SHP77 (cell line): ENCODE measurements around the gene ZFYVE28.

Experiments used
- DNase-seq, 2 experiments: peaks; one replicate each; lab custom pipeline; 2025; lab: John Stamatoyannopoulos, UW

The ZFYVE28 gene

DNA sequence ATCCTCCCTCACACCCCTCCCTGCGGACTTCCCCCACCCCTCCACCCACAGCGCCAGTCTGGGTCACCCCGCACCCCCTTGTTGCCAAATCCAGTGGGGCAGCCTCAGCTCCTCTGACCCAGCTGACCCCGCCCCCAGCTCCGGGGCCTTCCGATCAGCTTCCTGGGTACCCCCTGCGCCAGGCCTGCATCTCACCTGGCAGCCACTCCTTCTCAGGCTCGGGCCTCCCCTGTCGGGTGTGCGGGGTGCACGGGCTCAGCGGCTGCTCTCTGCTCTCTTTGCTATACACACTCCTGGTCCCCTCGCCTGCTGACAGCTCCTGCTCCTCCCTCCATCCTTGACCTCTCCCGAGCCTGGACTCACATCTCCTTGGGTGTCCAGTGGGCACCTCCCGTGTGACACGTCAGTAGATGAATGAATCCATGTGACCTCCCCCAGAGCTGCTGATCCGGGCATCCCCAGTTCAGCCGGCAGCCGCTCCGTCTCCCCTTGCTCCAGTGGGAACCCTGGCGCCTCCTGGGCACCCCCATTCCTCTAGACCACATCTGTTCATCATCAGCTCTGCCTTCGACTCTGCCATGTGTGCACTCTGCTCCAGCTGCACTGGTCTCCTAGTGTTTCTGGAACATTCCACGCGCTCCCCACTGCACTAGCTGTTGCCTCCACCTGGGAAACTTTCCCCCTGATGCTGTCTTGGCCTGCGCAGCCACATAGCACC lies 10.2 kb upstream of the ZFYVE28 start:
- DNase-seq, result no peak

DNA sequence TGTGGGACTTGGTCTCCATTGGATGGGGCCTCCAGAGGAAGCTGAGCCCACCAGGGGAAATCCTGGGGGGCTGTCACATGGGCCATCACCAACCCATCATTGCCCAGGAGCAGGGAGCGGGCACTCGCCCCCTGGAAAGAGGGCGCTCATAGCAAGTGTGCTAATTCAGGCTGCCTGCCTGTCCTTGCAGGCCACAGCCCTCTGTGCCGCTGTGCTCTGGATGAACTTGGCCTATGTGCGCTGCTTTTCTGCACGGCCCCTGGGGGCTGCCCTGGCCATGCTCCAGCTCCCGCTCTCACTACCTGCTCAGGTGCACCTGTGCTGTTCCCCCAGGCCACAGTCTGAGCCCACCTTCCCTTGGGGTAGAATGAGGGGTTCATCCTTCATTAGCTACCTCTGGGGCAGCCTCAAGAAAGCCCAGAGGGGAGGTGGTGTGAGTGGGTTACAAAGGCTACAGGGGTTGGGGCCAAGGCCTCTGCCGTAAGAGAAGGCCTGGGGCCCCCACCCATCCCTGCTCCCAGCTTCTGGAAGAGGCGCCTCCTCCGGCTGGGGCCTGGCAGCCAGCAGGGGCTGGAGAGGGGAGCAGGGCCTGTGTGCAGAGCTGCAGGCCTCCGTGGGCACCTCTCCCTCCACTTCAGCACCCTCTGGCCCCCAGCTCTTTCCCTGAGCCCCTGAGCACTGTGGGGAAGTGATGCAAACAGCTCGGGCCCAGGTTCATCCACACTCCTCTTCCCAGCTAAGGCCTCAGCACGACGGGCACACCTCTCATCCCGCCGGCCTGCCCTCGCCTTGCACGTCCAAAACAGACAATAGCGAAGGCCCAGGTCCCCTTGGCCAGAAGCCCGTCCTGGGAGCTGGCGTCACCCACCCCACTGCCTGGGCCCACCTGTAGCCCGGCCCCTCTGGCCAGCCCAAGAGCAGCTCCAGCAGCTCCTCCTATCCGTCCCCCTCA lies 9.2 kb upstream of the ZFYVE28 start:
- DNase-seq, result no peak

DNA sequence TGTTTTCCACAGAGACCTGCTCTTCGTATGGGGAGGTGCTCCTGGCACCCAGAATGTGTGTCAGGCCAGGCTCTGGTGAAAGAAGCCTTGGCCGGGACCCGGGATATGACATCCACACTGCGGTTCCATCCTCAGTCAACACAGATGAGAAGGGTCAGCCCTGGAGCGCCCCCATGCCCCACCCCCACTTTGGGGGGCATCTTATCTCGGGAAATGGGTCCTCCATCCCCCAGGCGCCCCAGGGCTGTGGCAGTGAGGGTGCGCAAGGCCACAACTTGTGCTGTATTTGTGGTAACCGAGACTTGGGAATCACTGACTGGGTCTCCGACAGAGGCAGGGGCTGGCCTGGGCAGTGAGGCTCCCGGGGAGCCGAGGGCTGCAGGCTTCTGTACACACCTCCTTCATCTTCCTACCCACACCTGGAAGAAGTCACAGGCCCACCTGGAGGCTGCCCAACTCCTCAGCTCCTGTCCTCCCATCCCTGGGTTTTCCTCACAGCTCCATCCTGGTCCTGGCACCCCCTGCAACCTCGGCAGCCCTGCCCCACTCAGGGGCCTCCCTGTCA lies 8.3 kb upstream of the ZFYVE28 start:
- DNase-seq, result no peak

DNA sequence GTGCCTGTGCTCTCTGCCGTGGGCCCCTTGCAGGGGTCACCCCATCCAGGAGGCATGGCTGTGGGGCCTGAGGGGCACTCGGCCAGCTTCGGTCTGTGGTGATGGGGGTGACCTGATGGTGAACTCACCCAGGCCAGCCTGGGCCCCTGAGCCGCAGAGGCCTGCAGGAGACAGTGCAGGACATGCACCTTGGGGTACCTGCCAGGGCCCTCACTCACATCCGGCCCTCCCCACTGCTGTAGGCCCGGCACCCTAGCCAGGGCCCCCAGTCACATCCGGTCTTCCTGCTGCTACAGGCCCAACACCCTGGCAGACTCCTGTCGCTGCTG lies 7.6 kb upstream of the ZFYVE28 start:
- no peak for DNase-seq

DNA sequence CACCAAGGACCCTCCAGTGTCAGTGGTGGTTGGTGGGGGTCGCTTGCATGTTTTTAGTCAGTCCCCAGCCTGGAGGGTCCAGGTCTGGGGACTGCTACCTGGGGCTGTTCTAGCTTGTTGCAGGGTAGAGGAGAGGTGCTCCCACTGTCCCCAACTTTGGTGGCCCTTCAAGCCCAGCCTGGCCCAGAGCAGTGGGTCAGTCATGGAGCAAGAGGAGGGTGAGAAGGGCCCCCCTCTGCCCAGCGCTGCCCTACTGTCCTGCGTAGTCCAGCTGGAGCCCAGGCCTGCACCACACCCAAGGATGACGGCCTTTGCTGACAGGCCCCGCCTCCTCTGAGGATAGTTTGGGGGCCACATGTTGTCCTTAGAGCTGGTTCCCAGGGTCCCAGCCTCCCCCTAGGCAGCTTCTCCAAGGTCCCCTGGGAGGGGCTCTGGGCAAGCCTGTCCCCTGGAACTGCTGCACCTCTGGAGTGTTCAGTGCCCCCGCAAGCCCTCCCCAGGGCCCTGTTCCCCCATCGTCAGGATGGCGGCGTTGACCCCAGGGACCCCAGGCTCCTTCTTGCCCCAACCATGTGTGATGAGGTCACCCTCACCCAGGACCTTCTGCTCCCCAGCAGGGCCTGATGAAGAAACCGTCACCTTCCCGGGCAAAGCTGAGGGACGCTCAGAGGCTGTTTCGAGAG lies 7.1 kb upstream of the ZFYVE28 start:
- DNase-seq, result no peak

DNA sequence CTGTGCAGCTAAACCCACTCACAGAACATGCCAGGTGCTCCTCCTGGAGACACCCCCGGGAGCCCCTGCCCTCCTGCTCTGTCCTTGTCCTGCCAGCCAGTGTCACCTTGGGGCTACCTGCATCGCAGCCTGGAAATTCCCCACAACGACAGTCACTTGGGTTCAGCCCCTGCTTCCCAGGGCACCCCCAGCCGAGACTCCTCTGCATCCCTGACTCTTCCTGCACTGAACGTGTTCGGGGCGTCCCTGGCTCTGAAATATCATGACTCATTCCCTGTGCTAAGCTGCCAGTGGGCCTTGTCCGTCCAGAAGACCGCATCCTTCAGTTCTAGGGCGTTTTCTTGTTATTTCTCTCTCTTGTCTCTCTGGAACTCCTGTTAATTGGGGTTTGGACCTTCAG lies 6.1 kb upstream of the ZFYVE28 start:
- DNase-seq, result no peak

DNA sequence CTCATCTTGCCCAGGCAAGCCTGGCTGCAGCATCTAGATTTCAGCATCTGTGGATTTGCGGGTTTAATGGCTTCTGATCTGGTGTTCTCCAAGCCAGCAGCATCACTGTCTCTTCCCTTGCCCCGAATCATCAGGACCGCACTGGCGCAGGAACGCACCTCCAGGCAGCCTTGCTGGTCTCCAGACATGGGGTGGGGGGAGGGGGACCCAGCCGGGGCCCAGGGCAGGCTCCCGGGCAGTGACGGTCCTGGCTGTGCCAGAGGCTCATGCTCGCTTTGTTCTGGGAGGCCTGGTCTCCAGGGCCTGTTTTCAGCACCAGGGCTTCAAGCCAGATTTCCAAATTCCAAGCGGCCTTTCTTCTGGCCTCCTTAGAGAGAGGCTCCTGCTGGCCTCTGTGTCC lies 5.2 kb upstream of the ZFYVE28 start:
- DNase-seq, result no peak

DNA sequence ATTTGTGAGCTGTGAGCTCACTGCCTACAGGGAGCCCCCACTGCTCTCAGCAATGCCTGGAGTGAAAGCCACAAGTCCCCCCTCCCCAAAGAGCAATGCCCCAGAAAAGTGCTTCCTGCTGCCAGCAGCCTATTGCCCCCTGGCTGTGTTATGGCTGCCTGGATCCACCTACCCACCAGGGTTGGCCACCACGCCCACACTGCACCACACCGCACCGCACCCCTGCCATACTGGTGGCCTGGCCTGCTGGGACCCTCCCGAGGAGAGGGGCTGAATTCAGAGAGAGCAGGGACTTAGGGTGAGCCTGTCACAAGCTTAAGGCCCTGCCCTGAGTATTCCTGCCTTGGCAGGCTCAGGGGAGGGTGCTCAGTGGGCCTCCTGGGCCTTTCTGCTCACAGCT lies 4.6 kb upstream of the ZFYVE28 start:
- DNase-seq, result no peak

DNA sequence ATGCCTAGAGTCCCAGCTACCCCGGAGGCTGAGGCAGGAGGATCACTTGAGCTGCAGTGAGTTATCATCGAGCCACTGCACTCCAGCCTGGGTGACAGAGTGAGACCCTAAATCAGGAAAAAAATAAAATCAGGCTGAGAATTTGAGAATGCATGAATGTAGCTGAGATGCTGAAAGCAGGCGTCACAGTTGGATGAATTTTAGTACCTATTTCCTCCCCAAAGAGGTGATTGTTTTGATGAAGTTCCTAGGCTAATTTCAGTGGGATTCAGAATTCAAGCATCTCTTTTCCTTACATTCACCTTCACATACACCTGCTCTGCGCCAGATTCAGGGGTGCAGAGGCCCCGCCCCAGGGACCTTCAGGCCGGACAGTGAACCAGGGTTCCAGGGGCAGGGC lies 3.5 kb upstream of the ZFYVE28 start:
- DNase-seq, result no peak

DNA sequence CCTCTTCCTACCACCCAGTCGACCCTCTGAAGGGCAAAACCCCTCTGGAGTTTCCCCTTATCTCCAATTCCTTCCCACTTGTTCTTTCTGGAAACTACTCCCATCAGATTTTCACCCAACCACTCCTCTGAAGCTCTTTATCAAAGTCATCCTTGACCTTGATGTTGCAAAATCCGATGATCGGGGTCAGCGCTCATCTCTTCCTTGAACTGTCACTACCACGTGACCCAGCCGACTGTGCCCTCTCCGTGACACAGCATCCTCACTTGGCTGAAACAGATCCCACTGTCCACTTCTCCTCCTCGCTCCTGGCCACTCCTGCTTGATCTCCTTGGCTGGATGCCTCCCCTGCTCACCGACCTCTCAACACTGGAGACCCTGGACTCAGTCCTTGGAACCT lies 1.4 kb upstream of the ZFYVE28 start:
- no peak for DNase-seq

DNA sequence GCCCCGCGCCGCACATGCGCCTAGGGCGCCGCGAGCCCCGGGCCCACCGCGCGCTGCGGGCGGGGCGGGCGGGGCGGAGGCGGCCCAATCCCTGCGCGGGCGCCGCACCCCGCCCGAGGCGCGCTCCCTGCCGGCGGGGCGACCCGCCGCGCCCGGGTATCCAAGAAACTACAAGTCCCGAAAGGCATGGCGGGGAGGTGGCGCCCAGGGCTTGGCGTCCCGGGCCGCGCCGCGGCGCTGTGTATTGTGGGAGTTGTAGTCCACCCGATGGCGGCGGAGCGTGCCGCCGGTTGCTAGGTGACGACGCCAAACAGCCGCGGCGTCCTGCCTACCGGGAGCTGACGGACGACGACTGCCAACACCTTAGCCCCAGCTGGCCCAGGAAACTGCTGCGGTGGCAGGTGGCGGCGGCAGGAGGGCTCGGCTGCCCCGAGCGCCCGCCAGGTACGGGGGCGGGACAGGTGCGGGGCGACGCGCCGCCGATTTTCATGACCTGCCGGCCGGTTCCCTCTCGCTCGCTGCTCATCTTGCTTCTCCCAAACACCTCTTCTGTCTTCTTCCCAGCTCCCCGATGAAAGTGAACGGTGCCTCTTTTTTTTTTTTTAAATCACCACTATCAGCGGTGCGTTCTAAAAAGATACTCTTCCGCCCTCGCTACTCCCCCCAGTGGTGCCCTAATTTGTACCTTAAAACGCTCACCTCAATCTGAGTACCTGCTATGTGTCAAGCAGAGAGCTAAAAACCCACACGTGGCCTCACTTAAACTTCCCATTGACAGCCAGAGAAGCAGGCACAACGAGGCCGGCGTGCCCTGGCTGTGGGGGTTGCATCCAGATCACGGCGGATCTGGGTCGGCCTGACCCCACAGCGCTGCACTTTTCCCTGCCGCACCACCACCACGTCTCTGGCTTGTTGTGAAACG lies 466 bp upstream of the ZFYVE28 start, which contains the start of gene CFAP99:
Gene CFAP99, plus strand, starts transcription at position 306 of the 922 bp plus-strand sequence.
- DNase-seq, result peak; percentile 77 to 79

DNA sequence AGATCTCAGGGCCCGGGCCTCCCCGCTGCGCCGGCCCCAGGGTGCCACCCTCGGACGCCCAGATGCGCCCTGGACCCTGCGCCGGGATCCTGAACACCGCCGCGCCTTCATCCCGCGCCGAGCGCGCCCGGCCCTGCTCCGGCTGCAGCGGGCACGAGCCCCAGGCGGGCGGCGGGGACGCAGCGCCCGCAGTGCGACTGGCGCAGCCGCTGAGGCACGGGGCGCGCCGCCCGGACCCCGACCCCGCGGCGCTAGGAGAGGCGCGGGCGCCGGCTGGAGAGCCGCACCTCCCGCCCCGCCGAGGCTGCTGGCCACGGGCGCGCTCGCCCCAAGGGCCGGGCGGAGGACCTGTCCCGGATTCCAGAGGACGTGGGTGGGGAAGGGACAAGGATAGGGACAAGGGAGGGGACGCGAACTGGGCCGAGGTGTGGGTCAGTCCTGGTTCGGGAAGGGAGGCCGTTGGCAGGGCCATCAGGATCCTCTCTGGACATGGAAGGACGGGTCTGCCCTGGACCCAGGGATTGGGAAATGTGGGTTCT lies 1.1 kb downstream of the ZFYVE28 start:
- no peak for DNase-seq

DNA sequence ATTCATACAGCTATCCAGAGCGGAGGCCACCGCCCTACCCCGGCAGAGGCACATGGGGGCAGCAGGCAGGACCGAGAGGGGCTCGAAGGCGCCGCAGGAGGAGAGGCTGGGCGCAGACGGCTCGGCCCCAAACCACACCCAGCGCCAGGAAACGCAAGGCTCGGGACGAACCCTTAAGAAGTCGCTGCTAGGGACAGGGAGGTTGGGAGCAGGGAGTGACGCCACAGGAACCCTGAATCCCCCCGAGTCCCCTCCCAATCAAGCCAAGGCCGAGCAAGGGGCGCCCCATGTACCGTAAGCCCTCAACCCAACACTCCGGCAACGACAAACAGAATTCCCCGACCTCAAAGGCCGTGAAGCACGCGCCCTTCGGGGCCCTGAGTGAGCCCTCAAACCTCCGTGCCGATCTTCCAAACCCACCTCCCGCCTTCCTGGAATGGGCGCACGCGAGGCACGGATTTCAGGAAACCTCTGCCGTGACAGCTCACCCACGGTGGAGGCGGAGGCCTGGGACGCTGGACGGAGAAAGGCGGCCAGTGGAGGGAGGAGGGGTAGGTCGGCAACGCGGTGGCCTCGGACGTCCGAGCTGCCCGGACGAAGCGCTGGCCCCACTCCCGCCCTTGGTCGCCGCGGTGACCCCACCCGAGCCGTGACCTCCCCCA lies 1.8 kb downstream of the ZFYVE28 start:
- DNase-seq, result no peak

DNA sequence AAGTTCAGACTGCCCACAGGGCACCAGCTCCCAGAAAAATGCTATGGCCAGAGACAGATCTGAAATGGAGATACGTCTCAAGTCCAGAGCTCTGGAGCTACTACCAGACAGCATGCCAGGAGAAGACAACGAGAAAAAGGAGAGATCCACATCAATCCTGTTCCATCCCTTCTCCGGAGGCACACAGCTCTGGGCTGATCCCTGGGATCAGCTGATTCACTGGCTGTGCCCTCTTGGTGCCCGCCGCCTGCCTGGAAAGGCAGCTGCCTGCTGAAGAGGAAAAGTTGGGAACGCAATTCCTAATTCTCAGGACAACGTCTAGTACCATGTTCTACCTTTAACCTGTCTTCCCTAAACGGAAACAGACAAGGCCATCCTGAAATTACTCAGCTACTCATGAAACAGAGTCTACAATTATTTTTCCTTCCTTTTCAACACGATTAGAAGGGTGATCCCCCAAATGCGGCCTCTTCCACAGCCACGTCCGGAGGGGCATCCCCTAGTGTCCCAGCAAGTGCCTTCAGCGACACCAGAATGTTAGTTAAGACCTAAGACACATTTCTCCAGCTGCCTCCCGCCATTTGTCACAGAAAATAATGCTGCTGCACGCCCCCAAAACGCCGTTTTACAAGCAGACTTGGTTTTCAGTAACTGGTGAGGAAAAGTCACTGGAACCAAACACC lies 2.4 kb downstream of the ZFYVE28 start:
- DNase-seq, result no peak

DNA sequence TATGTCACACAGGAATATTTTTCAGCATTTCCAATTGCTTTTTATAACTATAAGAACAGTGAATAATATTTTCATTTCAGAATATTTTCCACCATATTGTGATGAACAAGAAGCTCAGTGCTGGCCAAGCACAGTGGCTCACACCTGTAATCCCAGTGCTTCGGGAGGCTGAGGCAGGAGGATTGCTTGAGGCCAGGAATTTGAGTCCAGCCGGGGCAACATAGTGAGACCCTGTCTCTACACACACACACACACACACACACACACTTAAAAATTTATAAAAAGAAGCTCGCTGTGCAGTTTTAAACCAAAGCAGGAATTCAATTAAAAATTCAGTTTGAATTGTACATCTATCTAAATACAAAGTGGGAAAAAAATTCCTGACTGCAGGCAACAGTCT lies 3.2 kb downstream of the ZFYVE28 start:
- DNase-seq, result no peak

DNA sequence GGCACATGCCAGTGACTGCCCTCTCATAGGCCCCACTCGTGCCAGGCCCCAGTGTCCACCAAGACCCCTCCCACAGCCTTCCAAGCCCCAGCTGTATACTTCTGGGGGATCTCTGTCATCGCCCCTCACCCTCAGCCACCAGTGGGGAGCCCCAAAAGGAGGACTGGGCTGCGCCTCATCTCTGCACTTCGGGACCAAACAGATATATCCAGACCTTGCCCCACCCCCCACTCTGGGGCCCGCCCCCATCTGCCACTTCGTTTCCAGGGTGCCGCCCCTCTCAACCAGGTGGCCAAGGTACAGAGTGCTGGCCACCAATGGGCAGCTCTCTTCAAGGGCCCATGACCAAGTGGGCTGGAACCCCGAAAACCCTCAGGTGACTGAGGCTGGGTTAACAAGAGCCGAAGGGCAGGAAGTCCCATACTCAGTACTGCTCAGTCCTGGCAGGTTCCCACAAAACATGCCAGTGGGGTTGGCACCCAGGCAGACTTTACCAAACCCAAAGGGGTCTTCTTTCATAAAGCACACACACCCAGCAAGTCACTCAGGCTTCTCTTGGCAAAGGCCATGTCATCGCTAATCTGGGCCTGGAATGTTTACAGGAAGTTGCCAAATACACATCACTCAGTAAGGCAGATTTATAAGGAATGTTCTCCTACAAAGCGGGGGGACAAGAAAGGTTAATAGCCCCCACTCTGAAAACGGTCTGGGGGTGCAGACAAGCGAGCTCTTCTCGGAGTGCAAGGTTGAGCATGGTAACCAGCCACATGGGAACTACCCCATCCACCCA lies 4.4 kb downstream of the ZFYVE28 start:
- no peak for DNase-seq

DNA sequence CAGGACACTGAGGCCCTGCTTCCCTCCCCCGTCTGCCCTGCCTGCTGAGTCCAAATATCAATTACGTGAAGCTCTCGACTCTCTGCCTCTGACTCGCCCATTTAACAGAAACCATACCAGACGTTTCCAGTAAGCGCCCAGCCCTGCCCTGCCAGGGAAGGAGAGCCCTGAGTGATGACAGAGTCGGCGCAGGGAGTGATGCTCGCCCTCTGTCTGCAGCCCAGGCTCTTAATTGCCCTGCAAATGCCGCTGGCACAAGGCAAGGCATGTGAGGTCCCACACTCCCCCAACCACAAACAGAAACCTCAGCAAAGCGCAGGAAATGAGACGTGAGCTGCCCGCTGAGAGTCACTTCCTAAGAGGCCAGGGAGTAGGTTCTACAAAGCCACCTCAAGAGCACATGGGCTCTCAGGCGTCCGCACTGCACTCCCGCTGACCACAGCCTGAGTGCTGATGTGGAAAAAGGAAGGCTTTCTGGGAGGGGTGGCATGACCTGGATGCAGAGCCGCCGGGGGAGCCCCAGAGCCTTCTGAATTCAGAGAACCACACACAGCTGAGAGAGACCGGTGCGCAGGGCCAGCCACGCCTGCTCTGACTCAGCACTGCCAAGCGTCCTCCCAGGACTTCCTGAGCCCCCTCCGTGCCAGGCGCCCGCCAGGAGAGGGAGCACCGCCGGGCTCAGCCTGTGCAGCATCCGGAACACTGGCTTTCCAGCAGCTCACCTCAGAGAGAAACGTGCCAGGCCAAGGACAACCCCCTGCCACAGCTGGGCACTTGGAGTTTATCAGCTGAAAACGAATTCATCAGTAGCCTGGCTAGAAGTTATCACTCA lies 5.3 kb downstream of the ZFYVE28 start:
- DNase-seq, result peak; percentile 53 to 73

DNA sequence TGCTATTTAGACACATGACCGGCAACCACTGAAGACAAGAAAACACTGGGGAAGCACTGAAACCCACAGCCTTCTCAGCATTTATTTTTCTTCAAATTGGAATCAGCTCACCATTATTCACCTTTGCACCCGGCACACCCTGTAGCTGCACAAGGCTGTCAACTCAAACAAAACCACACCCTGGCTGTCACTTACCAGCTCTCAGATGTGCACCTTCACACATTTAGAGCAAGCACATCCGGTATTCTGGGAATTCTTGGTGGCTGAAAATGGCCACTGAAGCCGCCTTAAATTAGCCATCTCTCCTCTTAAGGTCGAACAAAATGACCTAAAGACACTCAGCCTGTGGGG lies 5.9 kb downstream of the ZFYVE28 start:
- peak in 1 of 2 experiments; percentile 6 for DNase-seq
